Tongue (tissue), 2 donors: ENCODE results near the gene TBX10. TPM values are rescaled to one million over a fixed set of nuclear protein-coding genes. Genes with fewer than 3 reads are reported as not detected.
"Not testable (repeated sequence)": the region's sequence is repeated elsewhere in the genome, so short reads cannot be mapped to it uniquely, and the experiment has no call there.

Source experiments
- DNase-seq: peaks from one replicate; pipeline ENCODE4 v3.0.0-alpha.2; 2015
- total RNA-seq: library from RNA; depleted of rRNA; stranded (reverse); fragments of >200 nt; gene quantifications from one replicate; pipeline ENCODE4 v1.2.3, GENCODE V29; 2014

Gene TBX10
- total RNA-seq, 1 donor from 2014 or later, result not detected

DNA sequence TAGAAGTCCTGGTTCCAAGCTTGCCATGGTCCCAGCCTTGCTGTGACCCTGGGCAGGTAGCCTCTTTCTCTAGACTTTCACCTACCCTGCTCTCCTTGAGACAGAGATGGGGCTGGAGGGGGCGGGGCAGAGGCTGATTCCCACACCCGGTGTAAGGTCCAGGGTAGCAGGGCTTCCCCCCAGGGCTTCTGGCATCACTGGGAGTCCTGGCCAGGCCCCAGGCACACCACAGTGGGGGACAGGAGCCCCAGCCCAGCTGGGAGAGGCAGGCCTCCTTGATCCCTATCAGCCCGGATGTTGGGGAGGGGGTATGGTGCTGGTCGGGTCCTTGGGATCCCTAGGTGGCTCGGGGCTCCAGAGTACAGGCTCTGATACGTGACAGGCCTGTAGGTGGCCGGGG is 8.2 kb downstream of the TBX10 start:
- no peak for DNase-seq

GRCh38 chr11:67630943-67631331 is 8.6 kb downstream of the TBX10 start:
- no peak for DNase-seq

- DNase-seq, result peak; percentile 99
Measured at GRCh38 chr11:67630228-67630942, 9.2 kb downstream of the TBX10 start.

- DNase-seq, result peak; percentile 89
Measured at GRCh38 chr11:67629386-67630227, 10.0 kb downstream of the TBX10 start, which contains the start of gene NUDT8. TSS of gene NUDT8 (minus strand) at chr11:67629937. CDS start at chr11:67629911, 26 bp downstream.

DNA sequence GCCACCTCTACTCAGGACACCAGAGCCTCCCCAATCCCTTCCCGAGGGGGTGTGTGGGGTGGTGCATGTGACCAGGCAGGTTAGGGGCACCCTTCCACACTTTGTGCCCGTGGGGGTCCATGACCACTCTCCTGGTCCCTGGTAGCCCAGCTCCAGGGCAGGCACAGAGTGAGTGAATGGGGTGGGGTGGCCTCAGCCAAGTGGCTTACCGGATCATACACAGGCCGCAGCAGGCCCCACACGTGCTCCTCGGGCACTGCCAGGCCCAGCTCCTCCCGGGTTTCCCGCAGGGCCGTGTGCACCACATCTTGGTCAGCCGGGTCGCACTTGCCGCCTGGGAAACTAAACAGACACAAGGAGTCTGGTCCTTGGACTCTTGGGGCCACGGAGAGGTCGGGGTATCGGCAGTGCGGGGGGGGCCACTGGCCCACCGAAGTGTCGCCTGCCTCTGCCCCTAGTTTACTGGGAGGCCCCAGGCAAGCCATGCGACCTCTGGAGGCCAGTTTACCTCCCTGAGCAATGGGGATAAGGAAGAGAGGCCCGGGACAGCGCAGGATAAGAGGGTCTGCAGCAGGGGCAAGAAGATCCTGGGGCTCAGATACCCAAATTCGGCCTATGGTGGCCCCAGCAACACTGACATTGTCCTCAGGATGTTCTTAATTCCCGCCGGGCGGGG is 10.7 kb downstream of the TBX10 start:
- DNase-seq, result no peak

GRCh38 chr11:67627812-67628624 is 11.5 kb downstream of the TBX10 start:
- no peak for DNase-seq

- no peak for DNase-seq
Measured at GRCh38 chr11:67627441-67627811, 12.1 kb downstream of the TBX10 start.

DNA sequence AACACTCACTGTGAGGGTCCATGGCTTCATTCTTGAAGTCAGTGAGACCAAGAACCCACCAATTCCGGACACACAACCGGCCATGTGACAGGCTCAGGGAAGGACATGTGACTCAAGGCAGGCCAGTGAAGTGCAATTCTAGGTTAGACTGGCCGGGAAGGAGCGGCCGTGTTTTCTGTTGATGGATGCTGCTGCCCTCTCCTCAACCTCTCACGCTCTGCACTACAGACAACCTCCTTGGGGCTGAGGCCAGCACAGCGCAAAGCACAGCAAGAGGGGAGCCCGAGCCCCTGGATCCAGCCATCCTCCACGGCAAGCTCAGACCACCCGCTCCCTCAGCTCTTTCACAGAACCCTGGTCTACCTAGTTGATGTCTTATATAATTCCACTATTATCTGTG is 12.6 kb downstream of the TBX10 start:
- no peak for DNase-seq

DNA sequence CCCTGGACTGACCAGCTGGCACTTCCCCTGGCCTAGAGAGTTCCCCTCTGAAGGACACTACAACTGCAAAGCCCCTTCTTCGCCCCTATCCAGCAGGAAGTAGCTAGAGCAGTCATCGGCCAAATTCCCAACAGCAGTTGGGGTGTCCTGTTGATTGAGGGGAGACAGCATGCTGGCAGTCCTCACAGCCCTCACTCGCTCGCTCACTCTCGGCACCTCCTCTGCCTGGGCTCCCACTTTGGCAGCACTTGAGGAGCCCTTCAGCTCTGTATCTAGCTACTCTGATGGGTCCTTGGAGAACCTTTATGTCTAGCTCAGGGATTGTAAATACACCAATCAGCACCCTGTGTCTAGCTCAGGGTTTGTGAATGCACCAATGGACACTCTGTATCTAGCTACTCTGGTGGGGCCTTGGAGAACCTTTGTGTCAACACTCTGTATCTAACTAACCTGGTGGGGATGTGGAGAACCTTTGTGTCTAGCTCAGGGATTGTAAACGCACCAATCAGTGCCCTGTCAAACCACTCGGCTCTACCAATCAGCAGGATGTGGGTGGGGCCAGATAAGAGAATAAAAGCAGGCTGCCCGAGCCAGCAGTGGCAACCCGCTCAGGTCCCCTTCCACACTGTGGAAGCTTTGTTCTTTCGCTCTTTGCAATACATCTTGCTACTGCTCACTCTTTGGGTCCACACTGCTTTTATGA is 13.3 kb downstream of the TBX10 start:
- DNase-seq, result not testable (repeated sequence)

- not testable (repeated sequence) for DNase-seq
Measured at GRCh38 chr11:67623795-67624194, 15.8 kb downstream of the TBX10 start.

DNA sequence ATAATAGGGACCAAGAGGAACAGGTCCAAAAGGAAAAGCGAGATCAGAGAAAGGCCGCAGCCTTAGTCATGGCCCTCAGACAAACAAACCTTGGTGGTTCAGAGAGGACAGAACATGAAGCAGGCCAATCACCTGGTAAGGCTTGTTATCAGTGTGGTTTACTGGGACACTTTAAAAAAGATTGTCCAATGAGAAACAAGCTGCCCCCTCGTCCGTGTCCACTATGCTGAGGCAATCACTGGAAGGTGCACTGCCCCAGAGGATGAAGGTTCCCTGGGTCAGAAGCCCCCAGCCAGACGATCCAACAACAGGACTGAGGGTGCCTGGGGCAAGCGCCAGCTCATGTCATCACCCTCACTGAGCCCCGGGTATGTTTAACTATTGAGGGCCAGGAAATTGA is 16.7 kb downstream of the TBX10 start:
- DNase-seq, result not testable (repeated sequence)

GRCh38 chr11:67621928-67622327 is 17.6 kb downstream of the TBX10 start:
- DNase-seq, result not testable (repeated sequence)

DNA sequence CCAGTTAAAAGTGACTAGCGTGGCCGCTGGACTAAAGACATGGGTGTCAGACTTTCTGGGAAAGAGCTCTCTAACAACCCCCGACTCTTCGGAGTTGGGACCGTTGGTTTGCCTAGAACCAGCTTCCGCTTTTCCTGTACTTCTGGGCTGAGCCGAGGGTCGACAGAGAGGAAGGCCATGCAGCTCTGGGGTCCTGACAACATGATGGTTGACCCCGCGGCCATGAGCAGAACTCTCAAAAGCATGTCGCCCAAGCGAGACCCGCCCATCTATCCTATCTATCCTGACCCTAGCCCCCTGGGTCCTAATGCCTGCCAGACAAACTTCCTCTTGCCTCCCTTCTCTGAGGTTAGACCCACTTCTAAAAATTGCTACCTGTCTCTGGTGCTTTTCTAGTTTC is 18.9 kb downstream of the TBX10 start:
- not testable (repeated sequence) for DNase-seq

- DNase-seq, result not testable (repeated sequence)
Measured at GRCh38 chr11:67619683-67620618, 19.6 kb downstream of the TBX10 start.

DNA sequence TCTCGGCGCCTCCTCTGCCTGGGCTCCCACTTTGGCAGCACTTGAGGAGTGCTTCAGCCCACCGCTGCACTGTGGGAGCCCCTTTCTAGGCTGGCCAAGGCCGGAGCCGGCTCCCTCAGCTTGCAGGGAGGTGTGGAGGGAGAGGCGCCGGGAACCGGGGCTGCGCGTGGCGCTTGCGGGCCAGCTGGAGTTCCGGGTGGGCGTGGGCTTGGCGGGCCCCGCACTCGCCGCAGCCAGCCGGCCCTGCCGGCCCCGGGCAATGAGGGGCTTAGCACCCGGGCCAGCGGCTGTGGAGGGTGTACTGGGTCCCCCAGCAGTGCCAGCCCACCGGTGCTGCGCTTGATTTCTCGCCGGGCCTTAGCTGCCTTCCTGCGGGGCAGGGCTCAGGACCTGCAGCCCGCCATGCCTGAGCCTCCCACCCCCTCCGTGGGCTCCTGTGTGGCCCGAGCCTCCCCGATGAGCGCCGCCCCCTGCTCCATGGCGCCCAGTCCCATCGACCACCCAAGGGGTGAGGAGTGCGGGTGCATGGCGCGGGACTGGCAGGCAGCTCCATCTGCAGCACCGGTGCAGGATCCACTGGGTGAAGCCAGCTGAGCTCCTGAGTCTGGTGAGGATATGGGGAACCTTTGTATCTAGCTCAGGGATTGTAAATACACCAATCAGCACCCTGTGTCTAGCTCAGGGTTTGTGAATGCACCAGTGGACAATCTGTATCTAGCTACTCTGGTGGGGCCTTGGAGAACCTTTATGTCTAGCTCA is 20.5 kb downstream of the TBX10 start:
- DNase-seq, result not testable (repeated sequence)

GRCh38 chr11:67617243-67617953 is 22.2 kb downstream of the TBX10 start:
- DNase-seq, result no peak

DNA sequence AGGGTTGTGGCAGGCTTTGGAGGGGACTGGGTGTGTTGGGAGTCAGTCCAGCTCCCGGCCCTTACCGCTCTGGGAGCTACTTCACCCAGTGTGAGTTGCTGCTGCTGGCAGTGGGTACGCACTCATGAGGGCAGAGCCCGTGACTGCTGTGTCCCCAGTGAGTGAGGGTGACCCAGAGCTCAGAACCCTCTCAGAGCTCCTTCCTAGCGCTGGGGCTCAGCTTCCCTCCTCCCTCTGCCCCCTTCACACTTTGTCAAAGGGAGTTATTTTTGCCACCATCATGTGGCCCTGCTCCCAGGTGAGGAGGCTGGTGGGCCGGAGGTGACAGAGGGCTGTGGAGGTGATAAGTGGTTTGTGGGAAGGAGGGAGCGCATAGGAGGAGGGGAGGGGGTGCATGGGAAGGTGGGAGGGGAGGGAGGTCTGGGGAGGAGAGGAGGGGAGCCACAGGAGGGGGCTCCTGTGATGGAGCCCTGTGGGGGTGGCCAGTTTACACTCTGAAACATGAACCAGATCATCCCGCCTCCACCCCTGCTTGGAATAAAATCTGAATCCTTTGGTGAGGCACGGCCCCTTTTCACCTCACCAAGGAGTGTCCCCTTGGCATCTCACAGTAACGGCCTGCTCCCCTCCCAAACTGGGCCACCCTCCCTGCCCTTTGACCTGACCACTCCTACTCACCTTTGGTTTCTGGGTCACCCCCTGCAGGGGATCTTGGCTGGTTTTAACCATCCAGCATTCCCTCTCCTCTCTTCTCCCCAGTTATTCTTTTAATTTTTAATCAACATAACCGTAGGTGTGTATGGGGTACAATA is 22.9 kb downstream of the TBX10 start:
- DNase-seq, result no peak
